Mesenteric fat pad (tissue), 1 donor: Measurements from ENCODE around the gene C1orf56. TPM values are rescaled to one million over a fixed set of nuclear protein-coding genes. Genes with fewer than 3 reads are reported as not detected.

Source experiments
- DNase-seq: peaks from one replicate; pipeline ENCODE4 v3.0.0-alpha.2; 2020; ENCODE audit warnings: low spot score
- long read RNA-seq: library from polyadenylated mRNA; unstranded; transcript quantifications from one replicate; pipeline ENCODE4 v2.0.0, GENCODE V29; 2020
- total RNA-seq: library from RNA; stranded (reverse); fragmentation: NEBNext Ultra II Directional; extraction: Animal tissue kit (Norgen Biotek cat#: 25700); gene quantifications from one replicate; pipeline ENCODE4 v1.2.1, GENCODE V29; 2021
- donor health status: DM: yes; HTN: yes; CAD: no.

C1orf56 gene, protein sequence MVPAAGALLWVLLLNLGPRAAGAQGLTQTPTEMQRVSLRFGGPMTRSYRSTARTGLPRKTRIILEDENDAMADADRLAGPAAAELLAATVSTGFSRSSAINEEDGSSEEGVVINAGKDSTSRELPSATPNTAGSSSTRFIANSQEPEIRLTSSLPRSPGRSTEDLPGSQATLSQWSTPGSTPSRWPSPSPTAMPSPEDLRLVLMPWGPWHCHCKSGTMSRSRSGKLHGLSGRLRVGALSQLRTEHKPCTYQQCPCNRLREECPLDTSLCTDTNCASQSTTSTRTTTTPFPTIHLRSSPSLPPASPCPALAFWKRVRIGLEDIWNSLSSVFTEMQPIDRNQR
- 5.4 TPM for total RNA-seq
- long read RNA-seq, transcript C1orf56-201 (2 exons, 2,096 nt): major isoform, 26 of 29 reads
- long read RNA-seq, partial matches to known transcripts: 1 of 29 reads
- long read RNA-seq, other reads (novel, unspliced or antisense): 1 of 29 reads

DNA sequence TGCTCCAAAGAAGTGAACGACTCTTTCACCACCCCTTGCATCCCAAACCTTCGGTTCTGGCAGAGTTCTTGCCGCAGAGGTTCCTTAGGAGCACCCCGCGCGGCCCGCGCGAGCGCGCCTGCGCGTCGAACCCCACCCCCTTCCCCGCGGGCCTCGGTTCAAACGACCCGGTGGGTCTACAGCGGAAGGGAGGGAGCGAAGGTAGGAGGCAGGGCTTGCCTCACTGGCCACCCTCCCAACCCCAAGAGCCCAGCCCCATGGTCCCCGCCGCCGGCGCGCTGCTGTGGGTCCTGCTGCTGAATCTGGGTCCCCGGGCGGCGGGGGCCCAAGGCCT, at the start of gene C1orf56:
Gene C1orf56, plus strand, starts transcription at position 161 of the 334 bp plus-strand sequence. Its CDS starts 97 bp downstream, at position 258.
- DNase-seq: no peak

- DNase-seq: no peak
Measured at GRCh38 chr1:150997949-150998348, 49.6 kb upstream of the C1orf56 start.

GRCh38 chr1:150999051-150999674, 48.4 kb upstream of the C1orf56 start:
- DNase-seq: no peak

DNA sequence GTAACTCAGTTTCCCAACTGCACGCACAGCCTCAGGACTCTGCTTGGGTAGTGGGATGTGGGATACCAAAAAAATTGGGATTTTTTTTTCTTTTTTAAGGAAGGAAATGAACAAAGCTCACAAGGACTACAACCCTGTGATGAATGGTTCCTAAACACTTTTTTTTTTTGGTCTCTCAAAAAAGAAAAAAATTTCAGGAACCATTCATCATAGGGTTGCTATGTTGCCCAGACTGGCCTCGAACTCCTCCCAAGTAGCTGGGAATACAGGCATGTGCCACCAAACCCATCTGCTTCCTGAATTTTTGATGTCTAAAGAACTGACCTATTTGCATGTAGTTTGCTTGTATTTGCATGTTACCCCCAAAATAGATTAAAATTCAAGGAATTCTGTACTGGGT, 47.6 kb upstream of the C1orf56 start:
- no peak for DNase-seq

GRCh38 chr1:151000408-151000807, 47.1 kb upstream of the C1orf56 start:
- no peak for DNase-seq

GRCh38 chr1:151001602-151002001, 45.9 kb upstream of the C1orf56 start:
- no peak for DNase-seq

- no peak for DNase-seq
Measured at GRCh38 chr1:151002051-151002450, 45.5 kb upstream of the C1orf56 start.

DNA sequence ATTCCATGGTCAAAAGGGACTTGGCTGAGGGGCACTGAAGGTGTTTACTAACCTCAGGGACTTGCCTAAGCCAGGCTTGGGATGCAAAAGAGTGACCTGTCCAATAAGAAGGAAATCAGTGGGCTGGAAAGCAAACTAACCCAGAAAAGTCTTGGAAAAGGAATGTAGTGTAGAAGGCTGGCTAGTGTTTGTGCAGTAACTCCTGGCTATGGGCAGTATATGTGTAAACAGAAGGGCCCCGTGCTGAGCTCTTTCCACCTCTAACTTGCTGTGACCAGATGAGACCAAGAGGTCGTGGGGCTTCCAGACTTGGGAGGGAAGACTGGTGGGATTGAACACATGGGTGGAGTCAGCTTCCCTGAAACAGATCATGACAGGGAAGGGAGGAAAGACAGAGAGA, 44.9 kb upstream of the C1orf56 start:
- DNase-seq: no peak

DNA sequence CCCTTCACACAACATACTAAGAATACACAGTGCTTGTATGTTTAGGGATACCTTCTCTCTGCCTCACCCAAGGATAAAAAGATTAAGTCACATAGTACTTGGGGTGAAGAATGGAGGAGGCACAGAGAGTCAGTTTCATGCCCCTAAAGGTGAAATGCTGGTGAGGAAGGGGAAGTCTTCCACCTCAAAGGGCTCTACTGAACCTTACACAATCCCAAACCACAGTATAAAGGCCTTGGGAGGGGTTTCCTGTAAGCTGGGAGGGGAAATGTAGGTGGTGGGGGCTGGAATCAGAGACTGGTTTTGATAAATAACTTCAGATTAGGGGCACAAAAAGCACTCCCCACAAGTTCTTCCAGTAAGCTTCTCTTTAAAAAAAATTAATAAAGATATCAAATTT, 44.4 kb upstream of the C1orf56 start:
- no peak for DNase-seq

- DNase-seq: no peak
Measured at GRCh38 chr1:151005729-151006319, 41.7 kb upstream of the C1orf56 start.

DNA sequence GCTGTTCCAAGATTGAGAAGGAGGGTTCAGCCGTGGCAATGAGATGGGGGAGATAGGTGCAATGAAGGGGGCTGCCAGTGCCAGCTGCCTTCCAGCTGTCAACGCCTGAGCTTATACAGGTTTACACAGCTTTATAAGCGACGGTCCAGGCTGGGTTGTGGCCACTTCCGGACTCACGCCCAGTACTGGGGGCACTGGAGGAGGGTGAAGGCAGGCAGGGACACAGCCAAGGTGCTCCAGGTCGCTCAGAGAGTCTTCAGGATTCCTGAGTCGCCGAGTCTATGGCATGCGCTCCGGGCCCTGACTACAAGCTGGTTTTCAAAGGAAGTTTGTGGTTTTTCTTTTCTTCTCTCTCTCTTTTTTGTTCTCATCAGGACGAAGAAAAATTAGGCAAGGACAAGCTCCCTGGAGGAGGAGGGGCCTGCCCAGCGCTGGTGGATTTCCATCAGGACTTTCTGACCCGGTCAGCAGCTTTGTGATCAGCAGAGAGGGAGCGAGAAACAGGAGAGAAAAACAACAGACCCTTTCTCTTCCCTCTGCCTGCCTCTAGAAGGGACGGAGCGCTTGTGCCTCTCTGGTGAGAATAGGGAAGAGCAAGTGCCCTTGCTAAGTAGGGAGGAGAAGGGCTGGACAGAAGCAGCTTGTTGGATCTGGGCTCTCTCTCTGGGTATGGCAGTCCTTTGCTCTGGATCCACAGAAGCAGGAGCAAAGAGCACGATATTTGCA, 41.1 kb upstream of the C1orf56 start, which contains the start of gene MINDY1:
Gene MINDY1, minus strand, starts transcription at position 576 of the 726 bp plus-strand sequence. CDS start 4,285 bp downstream, outside the sequence.
- no peak for DNase-seq

DNA sequence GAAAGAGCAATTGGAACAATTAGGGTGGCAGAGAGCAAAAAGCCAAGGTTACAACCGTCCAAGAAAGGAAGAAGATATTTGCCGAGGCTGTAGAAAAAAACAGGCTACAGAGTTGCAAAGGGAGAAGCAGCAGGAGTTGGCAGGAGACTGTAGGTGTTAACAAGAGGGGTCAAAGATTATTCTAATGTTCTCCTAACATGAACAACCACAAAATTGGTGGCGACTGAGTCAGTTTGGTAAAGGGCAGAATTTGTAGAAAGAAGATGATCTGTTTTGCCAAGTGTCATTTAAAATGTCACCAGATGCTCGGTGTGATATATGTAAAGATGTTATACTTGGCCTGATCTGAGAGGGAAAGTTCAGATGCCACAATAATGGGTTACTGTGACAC, 39.7 kb upstream of the C1orf56 start:
- no peak for DNase-seq

DNA sequence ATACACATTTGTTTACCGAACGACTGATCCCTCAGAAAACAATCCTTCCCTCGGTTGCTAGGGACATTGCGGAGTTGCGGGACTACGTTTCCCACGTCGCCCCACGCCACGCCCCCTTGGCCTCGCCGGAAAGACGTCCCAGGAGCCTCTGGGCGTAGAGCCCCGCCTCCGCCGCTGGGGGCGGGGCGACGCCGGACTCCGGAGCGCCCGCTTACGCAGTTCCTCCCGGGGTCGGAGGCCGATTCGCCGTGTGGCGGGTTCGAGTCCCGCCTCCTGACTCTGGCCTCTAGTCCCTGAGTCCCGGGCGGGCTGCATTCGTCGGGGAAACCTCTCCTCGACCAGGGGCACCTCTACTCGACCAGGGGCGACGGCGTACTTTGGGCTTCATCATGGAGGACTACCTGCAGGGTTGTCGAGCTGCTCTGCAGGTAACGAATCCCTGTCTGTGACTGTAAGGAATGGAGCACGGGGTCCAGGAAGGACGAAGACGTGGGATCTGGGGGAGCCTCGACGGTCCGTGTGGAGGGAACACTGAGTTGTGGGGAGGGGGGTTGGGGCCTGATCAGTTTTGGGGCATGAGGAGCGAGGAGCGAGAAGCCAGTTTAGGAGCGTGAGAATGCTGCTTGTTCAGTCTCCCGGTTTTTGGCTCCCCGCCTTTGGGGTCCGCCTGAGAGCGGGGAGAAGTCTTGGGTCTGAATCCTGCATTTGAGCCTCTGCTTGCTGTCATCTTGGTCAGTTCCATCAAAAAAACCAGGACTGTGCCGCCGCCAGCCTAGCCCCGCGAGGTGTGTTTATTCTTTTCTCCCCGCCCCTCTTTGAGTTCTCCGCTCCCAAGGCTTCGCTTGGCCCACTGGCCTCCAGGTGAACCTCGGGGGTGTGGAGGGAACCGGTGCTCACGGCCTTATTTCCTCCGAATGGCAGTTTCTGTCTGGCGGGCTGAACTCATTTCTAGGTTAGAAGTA, 39.0 kb upstream of the C1orf56 start, which contains the start of gene PRUNE1:
Gene PRUNE1, plus strand, starts transcription at position 206 of the 962 bp plus-strand sequence. Its CDS starts 184 bp downstream, at position 390.
- peak; percentile 99 for DNase-seq

DNA sequence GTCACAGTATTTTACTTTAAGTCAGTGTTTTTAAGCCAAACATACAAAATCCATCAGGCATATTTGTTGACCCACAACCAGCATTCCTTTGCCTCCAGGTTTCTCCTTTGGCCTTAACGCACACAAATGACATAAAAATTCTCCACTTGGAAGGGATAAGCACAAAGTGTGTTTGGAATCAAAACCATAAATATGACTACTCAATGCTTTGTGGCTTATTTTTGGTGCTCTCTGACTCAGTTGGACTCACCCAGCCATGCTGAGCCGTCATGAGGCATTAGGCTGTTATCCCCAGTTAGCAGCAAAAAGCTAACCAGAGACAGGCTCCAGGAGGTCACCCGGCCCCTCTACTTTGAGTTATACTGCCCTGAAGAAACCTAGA, 38.4 kb upstream of the C1orf56 start:
- no peak for DNase-seq

- no peak for DNase-seq
Measured at GRCh38 chr1:151009674-151010345, 37.7 kb upstream of the C1orf56 start.

DNA sequence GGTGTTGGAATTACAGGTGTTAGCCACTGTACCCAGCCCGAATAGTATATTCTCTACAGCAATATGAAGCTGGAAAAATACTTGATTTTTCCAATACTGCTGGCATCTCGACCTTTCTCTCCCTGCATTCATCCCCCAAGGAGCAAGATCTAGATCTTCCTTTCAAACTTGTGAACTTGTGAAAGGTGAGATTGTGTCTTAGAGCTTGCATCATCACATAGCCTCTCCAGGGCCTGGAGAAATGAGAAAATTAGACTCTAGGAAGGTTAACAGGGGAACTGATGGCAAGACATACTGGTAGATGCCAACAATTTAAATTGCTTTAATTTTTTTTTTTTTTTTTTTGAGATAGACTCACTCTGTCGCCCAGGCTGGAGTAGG, 37.2 kb upstream of the C1orf56 start:
- DNase-seq: no peak

DNA sequence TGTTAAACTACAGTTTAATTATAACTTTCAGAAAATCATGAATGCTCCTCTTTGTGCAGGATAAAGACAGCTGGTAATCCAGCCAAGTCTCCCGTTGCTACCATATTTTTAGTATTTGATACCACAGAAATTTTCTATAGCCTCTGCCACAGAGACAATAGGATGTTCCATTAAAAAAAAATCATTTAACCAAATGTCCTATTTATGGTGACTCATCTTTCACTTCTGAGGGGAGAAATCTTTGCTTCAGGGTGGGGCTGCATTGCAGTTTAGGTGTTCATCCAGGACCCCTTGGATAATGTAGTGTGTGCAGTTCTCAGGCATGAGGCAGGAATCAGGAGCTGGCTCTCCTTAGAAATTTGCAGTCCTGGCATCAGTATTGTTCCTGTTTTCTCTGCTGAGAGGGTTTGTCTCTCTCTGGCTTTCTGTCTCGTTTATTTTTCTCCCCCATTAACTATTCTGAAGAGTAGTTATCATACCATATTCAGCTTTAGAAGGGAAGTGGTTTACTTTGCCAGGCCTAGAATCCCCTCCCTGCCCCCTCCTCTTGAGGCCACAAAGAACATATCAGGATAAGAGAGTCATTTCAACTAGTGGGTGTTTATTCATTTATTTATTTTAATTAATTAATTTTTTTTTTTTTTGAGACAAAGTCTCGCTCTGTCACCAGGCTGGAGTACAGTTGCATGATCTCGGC, 36.2 kb upstream of the C1orf56 start:
- no peak for DNase-seq

- no peak for DNase-seq
Measured at GRCh38 chr1:151012684-151013471, 34.7 kb upstream of the C1orf56 start.
